ENCODE data around the gene PLK5. TPM values are rescaled to one million over a fixed set of nuclear protein-coding genes. Genes with fewer than 3 reads are reported as not detected.
"Not testable (repeated sequence)": the region's sequence is repeated elsewhere in the genome, so short reads cannot be mapped to it uniquely, and the experiment has no call there.

Gene PLK5
- total and polyA plus RNA-seq, 2 experiments from 2014 or later, result 0.97 to 1.2 TPM

DNA sequence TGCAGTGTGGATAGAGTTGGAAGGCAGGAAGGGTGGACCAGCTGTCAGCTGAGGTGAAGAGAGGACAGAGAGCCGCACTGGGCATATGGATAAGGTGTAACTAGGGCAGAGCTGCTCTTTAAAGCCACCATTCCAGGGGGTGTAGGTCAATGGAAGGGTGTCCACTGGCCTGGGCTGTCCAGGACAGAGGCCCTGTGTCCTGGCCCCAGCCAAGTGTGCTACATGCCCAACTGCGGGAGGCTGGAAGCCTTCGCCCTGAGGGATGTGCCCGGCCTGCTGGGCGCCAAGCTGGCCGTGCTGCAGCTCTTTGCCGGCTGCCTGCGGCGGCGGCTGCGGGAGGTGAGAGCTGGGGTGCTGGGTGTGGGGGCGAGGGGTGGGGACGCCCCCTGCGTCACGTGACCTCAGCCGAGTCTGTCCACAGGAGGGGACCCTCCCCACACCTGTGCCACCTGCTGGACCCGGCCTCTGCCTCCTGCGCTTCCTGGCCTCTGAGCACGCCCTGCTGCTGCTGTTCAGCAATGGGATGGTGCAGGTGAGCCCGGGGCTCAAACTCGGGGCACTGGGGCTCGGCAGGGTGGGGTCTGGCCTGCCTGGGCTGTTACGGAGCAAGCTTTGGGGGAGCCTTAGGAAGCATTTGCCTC is 9.8 kb downstream of the PLK5 start:
- no peak overlapping the region for H3K4me3 Mint-ChIP-seq
- H3K27me3 ChIP-seq (ENCODE audit: insufficient read depth), result no peaks in the 10 kb centered on the region
- no peaks in the 10 kb centered on the region for H3K4me1 ChIP-seq (ENCODE audit: insufficient read depth)
- DNase-seq (ENCODE audit: low spot score) (no peak), ATAC-seq (no peak)
- no peak overlapping the region for H3K4me3 ChIP-seq
- H3K79me2 ChIP-seq (replicated peaks; ENCODE audit: insufficient read depth), result no peaks in the 10 kb centered on the region
- H3K27ac Mint-ChIP-seq, result no peak overlapping the region
- no peaks in the 10 kb centered on the region for H3K9me3 Mint-ChIP-seq
- no peak overlapping the region for H2AFZ ChIP-seq
- TF ChIP-seq EZH2phosphoT487 (IDR thresholded peaks at IDR 0.05; ENCODE audit: unreplicated experiment) (no peak), POLR2AphosphoS5 (IDR thresholded peaks at IDR 0.05; ENCODE audit: low read depth) (no peak), CREB1 (CRISPR knock-in tag; IDR thresholded peaks at IDR 0.05; ENCODE audit: low read depth) (no peak), NANOG (IDR thresholded peaks at IDR 0.05; ENCODE audit: borderline replicate concordance) (no peak)
- TF ChIP-seq, protein P1, sequence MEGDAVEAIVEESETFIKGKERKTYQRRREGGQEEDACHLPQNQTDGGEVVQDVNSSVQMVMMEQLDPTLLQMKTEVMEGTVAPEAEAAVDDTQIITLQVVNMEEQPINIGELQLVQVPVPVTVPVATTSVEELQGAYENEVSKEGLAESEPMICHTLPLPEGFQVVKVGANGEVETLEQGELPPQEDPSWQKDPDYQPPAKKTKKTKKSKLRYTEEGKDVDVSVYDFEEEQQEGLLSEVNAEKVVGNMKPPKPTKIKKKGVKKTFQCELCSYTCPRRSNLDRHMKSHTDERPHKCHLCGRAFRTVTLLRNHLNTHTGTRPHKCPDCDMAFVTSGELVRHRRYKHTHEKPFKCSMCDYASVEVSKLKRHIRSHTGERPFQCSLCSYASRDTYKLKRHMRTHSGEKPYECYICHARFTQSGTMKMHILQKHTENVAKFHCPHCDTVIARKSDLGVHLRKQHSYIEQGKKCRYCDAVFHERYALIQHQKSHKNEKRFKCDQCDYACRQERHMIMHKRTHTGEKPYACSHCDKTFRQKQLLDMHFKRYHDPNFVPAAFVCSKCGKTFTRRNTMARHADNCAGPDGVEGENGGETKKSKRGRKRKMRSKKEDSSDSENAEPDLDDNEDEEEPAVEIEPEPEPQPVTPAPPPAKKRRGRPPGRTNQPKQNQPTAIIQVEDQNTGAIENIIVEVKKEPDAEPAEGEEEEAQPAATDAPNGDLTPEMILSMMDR (conservative IDR thresholded peaks at IDR 0.05; ENCODE audit: low read depth in 2 of 2), result no peak
- TF ChIP-seq, protein P2, sequence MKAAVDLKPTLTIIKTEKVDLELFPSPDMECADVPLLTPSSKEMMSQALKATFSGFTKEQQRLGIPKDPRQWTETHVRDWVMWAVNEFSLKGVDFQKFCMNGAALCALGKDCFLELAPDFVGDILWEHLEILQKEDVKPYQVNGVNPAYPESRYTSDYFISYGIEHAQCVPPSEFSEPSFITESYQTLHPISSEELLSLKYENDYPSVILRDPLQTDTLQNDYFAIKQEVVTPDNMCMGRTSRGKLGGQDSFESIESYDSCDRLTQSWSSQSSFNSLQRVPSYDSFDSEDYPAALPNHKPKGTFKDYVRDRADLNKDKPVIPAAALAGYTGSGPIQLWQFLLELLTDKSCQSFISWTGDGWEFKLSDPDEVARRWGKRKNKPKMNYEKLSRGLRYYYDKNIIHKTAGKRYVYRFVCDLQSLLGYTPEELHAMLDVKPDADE (IDR thresholded peaks at IDR 0.05), result no peak
- no peaks in the 10 kb centered on the region for H3F3A ChIP-seq (replicated peaks; ENCODE audit: low read depth)
- H3K27me3 Mint-ChIP-seq (ENCODE audit: insufficient read depth, low read depth, poor library complexity), result peaks cover 5% of the 10 kb centered on the region
- no peaks in the 10 kb centered on the region for H3K4me1 Mint-ChIP-seq
- no peaks in the 10 kb centered on the region for H4K20me1 ChIP-seq (replicated peaks; ENCODE audit: insufficient read depth)
- H3K9me2 ChIP-seq (ENCODE audit: insufficient read depth), result no peaks in the 10 kb centered on the region
- H3K36me3 Mint-ChIP-seq (ENCODE audit: low read depth), result no peaks in the 10 kb centered on the region
- H3K4me2 ChIP-seq, result no peak overlapping the region
- no peak overlapping the region for H3K27ac ChIP-seq (ENCODE audit: low read depth)
- no peaks in the 10 kb centered on the region for H3K36me3 ChIP-seq (ENCODE audit: insufficient read depth)

DNA sequence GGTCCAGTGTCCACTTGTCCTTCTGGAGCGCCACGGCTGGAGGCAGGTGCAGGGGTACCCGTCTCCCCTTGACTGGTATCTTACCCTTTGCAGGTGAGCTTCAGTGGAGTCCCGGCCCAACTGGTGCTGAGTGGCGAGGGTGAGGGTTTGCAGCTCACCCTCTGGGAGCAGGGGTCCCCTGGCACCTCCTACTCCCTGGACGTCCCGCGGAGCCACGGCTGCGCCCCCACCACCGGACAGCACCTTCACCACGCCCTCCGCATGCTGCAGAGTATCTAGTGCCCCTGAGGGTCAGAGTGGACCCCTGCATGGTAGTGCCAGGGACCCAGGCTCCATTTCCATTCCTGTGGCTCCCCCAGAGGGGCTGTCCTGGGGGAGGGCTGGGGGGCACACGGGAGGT is 11.1 kb downstream of the PLK5 start:
- Mint-ChIP-seq H3K4me3 (no peak overlapping the region), H3K9me3 (no peaks in the 10 kb centered on the region), H3K27ac (no peak overlapping the region), H3K4me1 (no peaks in the 10 kb centered on the region), H3K27me3 (ENCODE audit: insufficient read depth, low read depth, poor library complexity) (peaks cover 5% of the 10 kb centered on the region), H3K36me3 (ENCODE audit: low read depth) (no peaks in the 10 kb centered on the region)
- ATAC-seq (no peak), DNase-seq (ENCODE audit: low spot score) (no peak)
- Histone ChIP-seq H3K27me3 (ENCODE audit: insufficient read depth) (no peaks in the 10 kb centered on the region), H3K9me2 (ENCODE audit: insufficient read depth) (no peaks in the 10 kb centered on the region), H3K79me2 (replicated peaks; ENCODE audit: insufficient read depth) (no peaks in the 10 kb centered on the region), H2AFZ (no peak overlapping the region), H3K4me3 (no peak overlapping the region), H4K20me1 (replicated peaks; ENCODE audit: insufficient read depth) (no peaks in the 10 kb centered on the region), H3K4me1 (ENCODE audit: insufficient read depth) (no peaks in the 10 kb centered on the region), H3K27ac (ENCODE audit: low read depth) (no peak overlapping the region), H3K4me2 (no peak overlapping the region), H3F3A (replicated peaks; ENCODE audit: low read depth) (no peaks in the 10 kb centered on the region), H3K36me3 (ENCODE audit: insufficient read depth) (no peaks in the 10 kb centered on the region)
- TF ChIP-seq CREB1 (CRISPR knock-in tag; IDR thresholded peaks at IDR 0.05; ENCODE audit: low read depth) (no peak), ZNF331 (CRISPR knock-in tag; IDR thresholded peaks at IDR 0.05; ENCODE audit: low read depth) (no peak), JUNB (IDR thresholded peaks at IDR 0.05; ENCODE audit: unreplicated experiment) (no peak), EZH2 (IDR thresholded peaks at IDR 0.05; ENCODE audit: low read depth, unreplicated experiment) (no peak), STAT1 (IDR thresholded peaks at IDR 0.05; ENCODE audit: unreplicated experiment) (no peak), NANOG (IDR thresholded peaks at IDR 0.05; ENCODE audit: borderline replicate concordance) (no peak)

DNA sequence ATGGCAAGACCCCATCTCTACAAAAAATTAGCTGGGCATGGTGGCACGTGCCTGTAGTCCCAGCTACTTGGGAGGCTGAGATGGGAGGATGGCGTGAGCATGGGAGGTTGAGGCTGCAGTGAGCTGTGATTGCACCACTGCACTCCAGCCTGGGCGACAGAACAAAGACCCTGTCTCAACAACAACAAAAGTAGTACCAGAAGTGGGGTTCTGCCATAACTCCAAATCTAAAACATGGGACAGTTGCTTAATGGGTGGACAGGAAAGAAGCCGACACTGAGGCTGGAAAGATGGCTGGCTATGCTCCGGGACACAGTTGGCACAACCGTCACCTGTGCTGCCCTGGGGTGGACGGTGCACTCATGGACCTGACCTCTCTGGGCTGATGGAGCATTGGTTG is 11.8 kb downstream of the PLK5 start:
- not testable (repeated sequence) for H3K79me2 ChIP-seq (replicated peaks; ENCODE audit: insufficient read depth); H2AFZ ChIP-seq; H3K4me2 ChIP-seq; H3K9me3 Mint-ChIP-seq; H4K20me1 ChIP-seq (replicated peaks; ENCODE audit: insufficient read depth); H3K27me3 Mint-ChIP-seq (ENCODE audit: insufficient read depth, low read depth, poor library complexity); H3K27ac Mint-ChIP-seq; H3K4me1 ChIP-seq (ENCODE audit: insufficient read depth); DNase-seq (ENCODE audit: low spot score); H3K9me2 ChIP-seq (ENCODE audit: insufficient read depth); ATAC-seq; H3F3A ChIP-seq (replicated peaks; ENCODE audit: low read depth); H3K4me3 ChIP-seq; H3K36me3 Mint-ChIP-seq (ENCODE audit: low read depth); H3K36me3 ChIP-seq (ENCODE audit: insufficient read depth); H3K4me3 Mint-ChIP-seq; H3K27ac ChIP-seq (ENCODE audit: low read depth); H3K27me3 ChIP-seq (ENCODE audit: insufficient read depth); H3K4me1 Mint-ChIP-seq

Data from GM23338 (cell line).